Jurkat, Clone E6-1 (cell line): ENCODE data around the gene GIGYF1.

ENCODE experiments used
- DNase-seq: peaks from one replicate; pipeline ENCODE4 v3.0.0-alpha.2; 2011; ENCODE audit warnings: low read depth, low spot score
- H3K4me3 ChIP-seq: 2 replicates; pipeline ENCODE4 v1.5.1; 2011; ENCODE audit warnings: mild to moderate bottlenecking, low read length, control low read depth, moderate library complexity

The GIGYF1 gene

GRCh38 chr7:100642534-100642907 lies 51.5 kb downstream of the GIGYF1 start:
- no peak overlapping the region for H3K4me3 ChIP-seq
- DNase-seq = peak; percentile 23

DNA sequence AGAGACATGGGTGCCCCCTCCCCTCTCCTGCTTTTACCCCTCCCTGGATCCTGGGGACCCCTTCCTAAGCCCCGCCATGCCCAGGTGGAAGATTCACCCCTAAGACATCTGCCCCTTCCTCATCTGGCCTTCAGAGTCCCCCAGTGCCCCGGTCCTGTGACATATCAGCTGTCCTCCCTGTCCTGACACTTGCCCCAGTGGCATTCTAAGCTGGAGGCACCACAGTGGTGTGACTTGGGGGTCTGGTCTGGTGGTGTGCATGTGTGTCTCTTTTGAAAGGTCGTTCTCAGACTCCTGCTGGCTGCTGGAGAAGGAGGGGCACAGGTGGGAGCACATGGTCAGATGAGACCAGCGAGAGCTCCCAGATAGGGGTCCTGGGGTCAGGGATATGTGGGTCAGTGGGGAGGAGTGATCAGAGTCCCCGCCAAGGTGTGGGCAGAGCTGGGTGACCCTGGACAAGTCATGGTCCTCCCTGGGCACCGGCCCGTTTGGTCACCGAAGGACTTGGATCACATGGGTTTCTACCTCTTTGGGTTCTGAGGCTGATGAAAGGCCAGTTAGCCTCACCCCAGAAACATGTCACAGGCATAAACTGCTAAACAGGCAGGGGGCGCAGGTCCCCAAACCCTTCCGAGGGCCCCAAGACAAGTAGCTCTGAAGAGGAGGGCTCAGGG lies 52.1 kb downstream of the GIGYF1 start:
- DNase-seq = no peak
- no peak overlapping the region for H3K4me3 ChIP-seq

GRCh38 chr7:100641463-100641859 lies 52.6 kb downstream of the GIGYF1 start, which contains the start of gene TFR2:
Gene TFR2 (minus strand): TSS chr7:100641552. CDS start chr7:100641509, 43 bp downstream.
- DNase-seq = no peak
- no peak within 1 kb of the TSS for H3K4me3 ChIP-seq

GRCh38 chr7:100640517-100641440 lies 53.3 kb downstream of the GIGYF1 start:
- H3K4me3 ChIP-seq = no peak overlapping the region
- DNase-seq = no peak

GRCh38 chr7:100639995-100640516 lies 54.0 kb downstream of the GIGYF1 start:
- DNase-seq = no peak
- no peak overlapping the region for H3K4me3 ChIP-seq

DNA sequence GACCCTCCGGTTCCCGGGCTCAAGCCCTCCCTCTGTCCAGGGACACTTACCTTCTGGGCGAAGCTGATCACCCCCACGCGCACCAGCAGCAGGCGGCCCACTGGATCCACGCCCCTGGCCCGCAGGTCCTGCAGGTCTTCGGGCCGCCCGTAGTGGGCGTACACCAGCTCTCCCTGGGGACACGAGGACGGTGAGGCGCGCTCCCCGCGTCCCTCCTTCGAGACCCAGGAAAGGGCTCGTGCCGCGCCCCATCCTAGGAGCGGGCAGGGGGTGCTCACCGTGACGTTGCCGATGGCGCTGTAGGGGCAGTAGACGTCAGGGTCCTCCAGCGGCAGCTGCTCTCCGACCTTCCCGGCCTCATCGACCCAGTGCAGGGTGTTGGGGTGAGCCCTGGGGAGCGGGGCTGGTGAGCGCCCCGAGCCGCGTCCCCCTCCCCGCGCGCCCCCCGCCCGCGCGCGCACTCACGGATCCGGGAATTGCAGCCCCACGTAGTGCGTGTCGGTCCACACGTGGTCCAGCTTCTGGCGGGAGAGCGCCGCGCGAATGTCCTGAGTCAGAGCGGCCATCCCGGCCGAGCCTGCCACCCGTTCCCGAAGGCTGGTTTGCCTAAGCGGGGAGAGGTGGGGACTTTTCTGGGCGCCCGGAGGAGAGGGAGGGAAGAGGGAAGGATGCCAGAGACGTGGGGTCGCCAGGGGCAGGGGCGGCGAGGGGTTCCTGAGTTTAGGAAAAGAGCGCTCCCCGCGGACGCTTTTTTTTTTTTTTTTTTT lies 60.9 kb downstream of the GIGYF1 start:
- peak overlapping the region; percentile 37 for H3K4me3 ChIP-seq
- no peak for DNase-seq

GRCh38 chr7:100630066-100630465 lies 64.0 kb downstream of the GIGYF1 start:
- H3K4me3 ChIP-seq = no peak overlapping the region
- no peak for DNase-seq
